Nephron (organoid): ENCODE results near the gene GAB3.
A peak's percentile ranks its signal among the peaks of the same experiment; 100 is the strongest.

Experiments
- H3K27ac Mint-ChIP-seq, 3 experiments: 2 replicates each; pipeline ENCODE4 v1.8.0; 2020; ENCODE audit warnings: mixed read lengths in 3 of 3, mild to moderate bottlenecking in 2 of 3, moderate library complexity in 1 of 3
- H3K27me3 Mint-ChIP-seq: 2 replicates; pipeline ENCODE4 v1.8.0; 2021; ENCODE audit warnings: low read depth, mild to moderate bottlenecking, moderate library complexity, mixed read lengths
- H3K36me3 Mint-ChIP-seq: 2 replicates; pipeline ENCODE4 v1.8.0; 2020; ENCODE audit warnings: low read depth, mixed read lengths
- H3K4me1 Mint-ChIP-seq: 2 replicates; pipeline ENCODE4 v1.8.0; 2020; ENCODE audit warnings: mixed read lengths
- H3K4me3 Mint-ChIP-seq, 3 experiments: 2 replicates each; pipeline ENCODE4 v1.8.0; 2020; ENCODE audit warnings: mild to moderate bottlenecking in 3 of 3, mixed read lengths in 3 of 3, moderate library complexity in 2 of 3
- H3K9me3 Mint-ChIP-seq: 2 replicates; pipeline ENCODE4 v1.8.0; 2020; ENCODE audit warnings: mixed read lengths
- CTCF ChIP-seq, 3 experiments: fragments of 200-600 bp; sonication (generic); IDR thresholded peaks; one replicate each; pipeline ENCODE4 v1.5.0; 2021; ENCODE audit warnings: antibody characterized with exemption in 3 of 3; ENCODE audit not compliant: unreplicated experiment in 3 of 3

The GAB3 gene

DNA sequence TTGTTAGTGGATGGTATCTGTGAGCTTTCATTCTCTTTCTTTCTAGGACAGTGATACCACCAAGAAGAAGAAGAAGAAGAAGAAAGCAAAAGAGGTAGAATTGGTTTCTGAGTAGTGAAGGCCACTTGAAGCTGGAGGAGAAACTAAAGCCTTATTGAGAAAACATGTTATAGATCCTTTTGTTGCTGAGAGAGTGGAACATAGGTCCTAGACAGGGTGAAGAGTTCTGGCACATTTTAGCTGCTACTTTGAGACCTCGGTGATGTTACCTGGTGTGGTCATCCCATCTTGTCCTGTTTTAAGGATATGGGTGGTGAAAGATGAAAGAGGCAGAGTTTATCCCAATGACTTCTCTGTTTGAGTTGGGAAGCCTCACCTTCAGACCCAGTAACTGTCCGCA, 25.9 kb upstream of the GAB3 start:
- peaks cover 9% of the 10 kb centered on the region for H3K9me3 Mint-ChIP-seq
- H3K27me3 Mint-ChIP-seq = no peaks in the 10 kb centered on the region
- peaks cover 57% of the 10 kb centered on the region for H3K36me3 Mint-ChIP-seq

GRCh38 chrX:154775419-154776349, 24.8 kb upstream of the GAB3 start:
- Mint-ChIP-seq H3K9me3 (peaks cover 15% of the 10 kb centered on the region), H3K4me1 (peaks cover 5% of the 10 kb centered on the region), H3K27ac (no peak overlapping the region), H3K4me3 (no peak overlapping the region), H3K27me3 (no peaks in the 10 kb centered on the region), H3K36me3 (peaks cover 64% of the 10 kb centered on the region)
- no peak for TF ChIP-seq CTCF (IDR thresholded peaks at IDR 0.05; ENCODE audit: unreplicated experiment in 3 of 3)

More for the DNA sequence above, 25.9 kb upstream of the GAB3 start:
- H3K4me3 Mint-ChIP-seq = no peak overlapping the region
- peaks cover 5% of the 10 kb centered on the region for H3K4me1 Mint-ChIP-seq
- no peak for TF ChIP-seq CTCF (IDR thresholded peaks at IDR 0.05; ENCODE audit: unreplicated experiment in 3 of 3)
- no peak overlapping the region for H3K27ac Mint-ChIP-seq

- Mint-ChIP-seq H3K4me1 (peaks cover 5% of the 10 kb centered on the region), H3K27ac (no peak overlapping the region), H3K36me3 (peaks cover 70% of the 10 kb centered on the region), H3K4me3 (no peak overlapping the region), H3K9me3 (peaks cover 18% of the 10 kb centered on the region), H3K27me3 (no peaks in the 10 kb centered on the region)
- no peak for TF ChIP-seq CTCF (IDR thresholded peaks at IDR 0.05; ENCODE audit: unreplicated experiment in 3 of 3)
Observed at GRCh38 chrX:154774622-154775021, 23.7 kb upstream of the GAB3 start.

DNA sequence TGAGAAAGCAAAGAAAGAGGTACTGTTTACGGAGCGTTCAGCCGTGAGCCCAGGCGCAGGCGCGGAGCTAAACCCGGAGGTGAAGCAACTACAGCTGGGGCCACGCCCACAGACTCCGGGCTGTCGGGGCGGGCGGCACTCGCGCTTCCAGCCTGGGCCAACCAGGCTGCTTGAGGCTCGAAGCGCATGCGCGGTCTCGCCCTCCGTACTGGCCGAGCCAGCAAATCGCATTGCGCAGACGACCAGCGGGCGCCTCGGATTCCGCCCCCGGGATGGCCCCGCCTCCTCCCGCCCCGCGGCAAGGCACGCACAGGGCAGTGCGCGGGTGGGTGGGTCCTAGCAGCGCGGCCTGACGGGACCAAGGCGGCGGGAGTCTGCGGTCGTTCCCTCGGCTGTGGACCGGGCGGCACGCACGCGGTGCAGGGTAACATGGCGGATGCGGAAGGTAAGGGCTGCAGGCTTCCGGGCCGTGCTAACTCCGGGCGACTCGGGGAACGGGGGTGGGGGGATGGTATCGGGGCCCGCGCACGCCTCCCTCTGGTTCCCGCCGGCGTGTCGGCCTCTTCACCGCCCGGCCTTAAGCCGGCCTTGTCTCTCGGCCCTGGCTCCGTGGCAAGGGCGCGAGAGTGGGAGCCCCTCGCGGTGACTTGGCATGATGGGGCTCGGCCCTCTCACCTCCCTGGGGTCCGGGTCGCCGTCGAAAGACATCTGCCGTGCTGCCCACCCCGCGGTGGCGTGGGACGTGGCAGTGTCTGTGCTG, 11.8 kb upstream of the GAB3 start, which contains the start of gene DKC1:
DKC1 (plus strand) TSS at position 328 of the 760 bp plus-strand sequence; CDS start at position 430, 102 bp downstream.
- peak within 1 kb of the TSS; percentile 96 to 98 (median 96) for H3K27ac Mint-ChIP-seq
- peaks cover 14% of the 10 kb centered on the region for H3K4me1 Mint-ChIP-seq
- no peaks in the 10 kb centered on the region for H3K27me3 Mint-ChIP-seq
- TF ChIP-seq CTCF (IDR thresholded peaks at IDR 0.05; ENCODE audit: unreplicated experiment in 3 of 3) = peak in 1 of 3 experiments; percentile 14
- H3K9me3 Mint-ChIP-seq = peaks cover 3% of the 10 kb centered on the region
- H3K4me3 Mint-ChIP-seq = peak within 1 kb of the TSS; percentile 88 to 92 (median 92)
- peaks cover 23% of the 10 kb centered on the region for H3K36me3 Mint-ChIP-seq

GRCh38 chrX:154761977-154762536, 11.2 kb upstream of the GAB3 start:
- no peak for TF ChIP-seq CTCF (IDR thresholded peaks at IDR 0.05; ENCODE audit: unreplicated experiment in 3 of 3)
- peak overlapping the region; percentile 88 to 92 (median 92) for H3K4me3 Mint-ChIP-seq

More at GRCh38 chrX:154761977-154762536, 11.2 kb upstream of the GAB3 start:
- H3K4me1 Mint-ChIP-seq = peaks cover 14% of the 10 kb centered on the region
- H3K27me3 Mint-ChIP-seq = no peaks in the 10 kb centered on the region
- peaks cover 18% of the 10 kb centered on the region for H3K36me3 Mint-ChIP-seq
- peaks cover 3% of the 10 kb centered on the region for H3K9me3 Mint-ChIP-seq
- peak overlapping the region; percentile 96 to 98 (median 96) for H3K27ac Mint-ChIP-seq
